IMR-90 (cell line): ENCODE data around the gene RNF151. TPM values are rescaled to one million over a fixed set of nuclear protein-coding genes. Genes with fewer than 3 reads are reported as not detected.

Source experiments
- ATAC-seq: fragments of 200-7000 bp; cut with Tn5 transposase; 2 replicates; pipeline ENCODE4 v1.9.1; 2020; ENCODE audit warnings: low read depth, mild to moderate bottlenecking, moderate library complexity
- BruUV-seq: library from RNA; stranded (reverse); fragments of 400-500 nt; replicated peaks from 2 replicates; lab custom pipeline; 2021; lab: Mats Ljungman, UMichigan
- CTCF ChIA-PET: fragments of 300-600 bp; formaldehyde crosslinking; extraction: SDS; loops from one replicate; lab custom pipeline; 2021; ENCODE audit warnings: antibody characterized with exemption; lab: Yijun Ruan, JAX
- POLR2A ChIA-PET: fragments of 300-600 bp; sonication (Branson Sonifier 250); formaldehyde crosslinking; loops from one replicate; lab custom pipeline; 2022; ENCODE audit warnings: antibody characterized with exemption; ENCODE audit not compliant: unreplicated experiment; lab: Charles Lee
- DNase-seq: peaks from one replicate; pipeline ENCODE4 v3.0.0; 2013
- H2AFZ ChIP-seq: replicated peaks from 2 replicates; pipeline ENCODE3; 2013; ENCODE audit warnings: low read length, mild to moderate bottlenecking; ENCODE audit not compliant: poor library complexity
- H2AK5ac ChIP-seq: 2 replicates; pipeline ENCODE4 v1.6.1; 2013; ENCODE audit warnings: low read depth, low read length, inconsistent platforms
- H2AK9ac ChIP-seq: replicated peaks from 2 replicates; pipeline ENCODE3; 2013; ENCODE audit warnings: mild to moderate bottlenecking, low read depth, low read length, moderate library complexity; ENCODE audit not compliant: poor library complexity
- H2BK120ac ChIP-seq: 2 replicates; pipeline ENCODE4 v1.6.1; 2013; ENCODE audit warnings: low read depth, low read length, inconsistent platforms
- H2BK15ac ChIP-seq: 3 replicates; pipeline ENCODE4 v1.6.1; 2013; ENCODE audit warnings: low read depth, low read length, inconsistent platforms
- H2BK20ac ChIP-seq: 2 replicates; pipeline ENCODE4 v1.6.1; 2013; ENCODE audit warnings: low read depth, mild to moderate bottlenecking, inconsistent platforms, low read length, moderate library complexity
- H2BK5ac ChIP-seq: 2 replicates; pipeline ENCODE4 v1.6.1; 2013; ENCODE audit warnings: mild to moderate bottlenecking, low read depth, low read length, inconsistent platforms; ENCODE audit not compliant: poor library complexity, severe bottlenecking
- H3K14ac ChIP-seq: replicated peaks from 2 replicates; pipeline ENCODE4 v1.6.1; 2013; ENCODE audit warnings: low read depth, low read length, inconsistent platforms
- H3K18ac ChIP-seq: 2 replicates; pipeline ENCODE4 v1.6.1; 2013; ENCODE audit warnings: low read depth, low read length, control low read depth
- H3K23ac ChIP-seq: 2 replicates; pipeline ENCODE4 v1.6.1; 2013; ENCODE audit warnings: low read depth, low read length, inconsistent platforms
- H3K27ac ChIP-seq: 2 replicates; pipeline ENCODE4 v1.5.1; 2013; ENCODE audit warnings: mild to moderate bottlenecking, control low read depth, low read length; ENCODE audit not compliant: insufficient read depth
- H3K27me3 ChIP-seq: 2 replicates; pipeline ENCODE4 v1.6.1; 2013; ENCODE audit warnings: low read length; ENCODE audit not compliant: control insufficient read depth, insufficient read depth
- H3K36me3 ChIP-seq: 2 replicates; pipeline ENCODE4 v1.6.1; 2013; ENCODE audit warnings: low read length, mixed read lengths; ENCODE audit not compliant: control insufficient read depth, insufficient read depth
- H3K4ac ChIP-seq: 2 replicates; pipeline ENCODE4 v1.6.1; 2013; ENCODE audit warnings: low read depth, low read length, inconsistent platforms
- H3K4me1 ChIP-seq: 2 replicates; pipeline ENCODE4 v1.6.1; 2013; ENCODE audit warnings: low read length, mixed read lengths; ENCODE audit not compliant: control insufficient read depth, insufficient read depth
- H3K4me2 ChIP-seq: 2 replicates; pipeline ENCODE4 v1.6.1; 2013; ENCODE audit warnings: low read depth, mild to moderate bottlenecking, control low read depth, low read length, moderate library complexity
- H3K4me3 ChIP-seq: 2 replicates; pipeline ENCODE4 v1.5.1; 2013; ENCODE audit warnings: low read depth, mild to moderate bottlenecking, control low read depth, low read length, moderate library complexity; ENCODE audit not compliant: insufficient read depth
- H3K56ac ChIP-seq: 2 replicates; pipeline ENCODE4 v1.6.1; 2013; ENCODE audit warnings: low read length, inconsistent platforms; ENCODE audit not compliant: insufficient read depth; ENCODE audit errors: extremely low read depth
- H3K79me1 ChIP-seq, 2 experiments: 2 replicates each; pipeline ENCODE4 v1.6.1; 2013; ENCODE audit warnings: low read length in 2 of 2, inconsistent platforms in 1 of 2, low read depth in 1 of 2
- H3K9ac ChIP-seq: 2 replicates; pipeline ENCODE4 v1.6.1; 2013; ENCODE audit warnings: low read depth, low read length, control low read depth
- H3K9me1 ChIP-seq: 2 replicates; pipeline ENCODE4 v1.6.1; 2013; ENCODE audit warnings: low read length, inconsistent platforms; ENCODE audit not compliant: insufficient read depth
- H3K9me3 ChIP-seq: 2 replicates; pipeline ENCODE4 v1.6.1; 2013; ENCODE audit warnings: low read length; ENCODE audit not compliant: control insufficient read depth, insufficient read depth
- H4K20me1 ChIP-seq: 2 replicates; pipeline ENCODE4 v1.6.1; 2013; ENCODE audit warnings: low read length, inconsistent platforms; ENCODE audit not compliant: insufficient read depth
- H4K5ac ChIP-seq: 2 replicates; pipeline ENCODE4 v1.6.1; 2013; ENCODE audit warnings: mild to moderate bottlenecking, low read depth, low read length, control low read depth
- H4K8ac ChIP-seq, 2 experiments: 2 replicates each; pipeline ENCODE4 v1.6.1; 2013; ENCODE audit warnings: low read depth in 2 of 2, low read length in 2 of 2, control low read depth in 1 of 2, inconsistent platforms in 1 of 2
- H4K91ac ChIP-seq: 2 replicates; pipeline ENCODE4 v1.6.1; 2013; ENCODE audit warnings: low read depth, low read length, inconsistent platforms; ENCODE audit not compliant: insufficient read depth
- CEBPB ChIP-seq: IDR thresholded peaks from 2 replicates; pipeline ENCODE4 v1.6.1; 2012; ENCODE audit warnings: low read depth, low read length, improper control_type of control experiment
- CTCF ChIP-seq: conservative IDR thresholded peaks from 2 replicates; pipeline ENCODE4 v1.5.1; 2012; ENCODE audit warnings: mild to moderate bottlenecking, low read depth, low read length, improper control_type of control experiment
- FOS ChIP-seq: fragments of 150-350 bp; IDR thresholded peaks from 2 replicates; pipeline ENCODE4 v1.6.1; 2016; ENCODE audit warnings: low read depth, low read length
- MAZ ChIP-seq: IDR thresholded peaks from 2 replicates; pipeline ENCODE4 v1.6.1; 2012; ENCODE audit warnings: low read depth, mild to moderate bottlenecking, low read length, improper control_type of control experiment, moderate library complexity, borderline replicate concordance
- MXI1 ChIP-seq: IDR thresholded peaks from 2 replicates; pipeline ENCODE4 v1.6.1; 2012; ENCODE audit warnings: low read depth, mild to moderate bottlenecking, low read length, moderate library complexity, borderline replicate concordance
- POLR2A ChIP-seq: IDR thresholded peaks from 2 replicates; pipeline ENCODE4 v1.6.1; 2012; ENCODE audit warnings: mild to moderate bottlenecking, low read depth, low read length
- RAD21 ChIP-seq: IDR thresholded peaks from 2 replicates; pipeline ENCODE4 v1.6.1; 2012; ENCODE audit warnings: low read length, improper control_type of control experiment
- WGBS, 2 experiments: methylation state at CpG; one replicate each; pipeline versions ENCODE4 v1.1.5 to v1.1.7; 2013; ENCODE audit warnings: missing lambda C conversion rate in 2 of 2; ENCODE audit not compliant: insufficient read length in 1 of 2; ENCODE audit errors: extremely low coverage in 2 of 2; 5-methylcytosine and 5-hydroxymethylcytosine counted together
- dilution Hi-C: fragments of 300-500 bp; cut with HindIII; formaldehyde crosslinking; loops from one replicate; pipeline ENCODE4 v1.14.3; 2018; ENCODE audit warnings: low sequenced_read_pairs; ENCODE audit not compliant: unreplicated experiment
- in situ Hi-C: fragments of 300-500 bp; cut with MboI; formaldehyde crosslinking; loops from 3 replicates; pipeline ENCODE4 v1.14.3; 2019; ENCODE audit warnings: low sequenced_read_pairs, inconsistent platforms, mixed read lengths
- intact Hi-C: fragments of 100-400 bp; cut with micrococcal nuclease; formaldehyde crosslinking; loops from 2 replicates; pipeline ENCODE4 v1.10.0; 2022
- polyA plus RNA-seq, 3 experiments: library from polyadenylated mRNA; depleted of rRNA; stranded (reverse); fragments of >200 nt; gene quantifications; 2 replicates each; pipeline ENCODE4 v1.2.3, GENCODE V29; 2012; ENCODE audit warnings: low replicate concordance in 1 of 3
- total RNA-seq: library from RNA; depleted of rRNA; stranded (reverse); fragments of >200 nt; gene quantifications from 2 replicates; pipeline ENCODE4 v1.2.3, GENCODE V29; 2012

RNF151 gene
- total and polyA plus RNA-seq, 2 of the 4 experiments (the other 2 are of a cell fraction): not detected

- Histone ChIP-seq H3K23ac (peak overlapping the region; percentile 80), H2BK120ac (no peak overlapping the region), H2AK9ac (peak overlapping the region; percentile 83), H3K4ac (no peak overlapping the region), H2BK20ac (no peak overlapping the region), H3K36me3 (peaks cover 27% of the 10 kb centered on the region), H4K20me1 (peaks cover 43% of the 10 kb centered on the region), H3K27me3 (no peaks in the 10 kb centered on the region), H3K14ac (no peak overlapping the region), H4K5ac (peak overlapping the region; percentile 24; the same call in 1 of the 2 replicates), H3K4me2 (peak overlapping the region; percentile 94), H3K4me3 (peak overlapping the region; percentile 0; the same call in 1 of the 2 replicates), H3K18ac (no peak overlapping the region), H2BK15ac (no peak overlapping the region), H3K4me1 (peaks cover 12% of the 10 kb centered on the region), H2AFZ (peak overlapping the region; percentile 63), H3K9ac (peak overlapping the region; percentile 98), H4K91ac (no peak overlapping the region), H3K9me3 (no peaks in the 10 kb centered on the region), H2AK5ac (no peak overlapping the region), H2BK5ac (no peak overlapping the region), H3K79me1 (peaks cover 3 to 44% of the 10 kb centered on the region in 2 experiments), H3K27ac (no peak overlapping the region), H3K9me1 (0 out of 2 replicates have a peak, but pooled peaks cover 8% of the 10 kb centered on the region), H3K56ac (no peak overlapping the region), H4K8ac (peak overlapping the region in 1 of 2 experiments; percentile 29; a peak in 1 of 4 replicates)
- dilution Hi-C loops (no loop called here), intact Hi-C loops (no loop called here), in situ Hi-C loops (no loop called here)
- no TSS peak for BruUV-seq
- ChIA-PET CTCF (interaction anchor here (0.7 kb wide), 1 partner anchor 9 kb away, joined by 3 read pairs; no protein-coding TSS in a partner anchor), POLR2A (no interaction called here)
- TF ChIP-seq RAD21: no peak
- no peak for TF ChIP-seq MXI1
- peak; percentile 64 for TF ChIP-seq POLR2A
- TF ChIP-seq MAZ: no peak
- no peak for TF ChIP-seq CTCF
- no peak for TF ChIP-seq CEBPB
- no peak for TF ChIP-seq FOS
- DNase-seq (peak; percentile 50), ATAC-seq (peak; percentile 1; the same call in 1 of the 2 replicates)
- WGBS, 2 experiments: 54% methylated on average over 2 of the region's 20 CpGs; no CpG with 5 or more reads in 1 of the 2 experiments
Measured at GRCh38 chr16:1960665-1961630, 5.7 kb upstream of the RNF151 start.
